ENCODE data around the gene SLC22A31. TPM values are rescaled to one million over a fixed set of nuclear protein-coding genes. Genes with fewer than 3 reads are reported as not detected.

SLC22A31 gene
- total RNA-seq, 1 donor from 2014 or later = not detected

- TF ChIP-seq CTCF (IDR thresholded peaks at IDR 0.05) = no peak
- no peak for DNase-seq (ENCODE audit: low spot score in 2 of 2)
- Histone ChIP-seq H3K27me3 (no peaks in the 10 kb centered on the region), H3K36me3 (no peaks in the 10 kb centered on the region), H3K9me3 (no peaks in the 10 kb centered on the region), H3K4me3 (no peak overlapping the region), H3K27ac (no peak overlapping the region), H3K4me1 (no peaks in the 10 kb centered on the region)
- intact Hi-C loops (cut with DNase I) = no loop called here
These were observed 15.2 kb downstream of the SLC22A31 start for GRCh38 chr16:89184933-89185794.

GRCh38 chr16:89184677-89184932 is 15.7 kb downstream of the SLC22A31 start:
- no peak for TF ChIP-seq CTCF (IDR thresholded peaks at IDR 0.05)
- H3K4me1 ChIP-seq = no peaks in the 10 kb centered on the region

GRCh38 chr16:89183975-89184676 is 16.2 kb downstream of the SLC22A31 start:
- Histone ChIP-seq H3K36me3 (no peaks in the 10 kb centered on the region), H3K4me1 (no peaks in the 10 kb centered on the region), H3K4me3 (no peak overlapping the region), H3K27me3 (no peaks in the 10 kb centered on the region), H3K9me3 (no peaks in the 10 kb centered on the region), H3K27ac (no peak overlapping the region)
- intact Hi-C loops (cut with DNase I) = no loop called here
- DNase-seq (ENCODE audit: low spot score in 2 of 2) = no peak
- TF ChIP-seq CTCF (IDR thresholded peaks at IDR 0.05) = no peak

More at GRCh38 chr16:89184677-89184932, 15.7 kb downstream of the SLC22A31 start:
- DNase-seq (ENCODE audit: low spot score in 2 of 2) = no peak
- no peaks in the 10 kb centered on the region for H3K9me3 ChIP-seq
- no peak overlapping the region for H3K27ac ChIP-seq
- H3K4me3 ChIP-seq = no peak overlapping the region
- intact Hi-C loops (cut with DNase I) = no loop called here
- H3K36me3 ChIP-seq = no peaks in the 10 kb centered on the region
- H3K27me3 ChIP-seq = no peaks in the 10 kb centered on the region

GRCh38 chr16:89183463-89183862 is 16.9 kb downstream of the SLC22A31 start:
- no peak overlapping the region for H3K4me3 ChIP-seq
- intact Hi-C loops (cut with DNase I) = no loop called here
- DNase-seq (ENCODE audit: low spot score in 2 of 2) = no peak
- H3K36me3 ChIP-seq = no peaks in the 10 kb centered on the region
- no peaks in the 10 kb centered on the region for H3K27me3 ChIP-seq
- TF ChIP-seq CTCF (IDR thresholded peaks at IDR 0.05) = no peak
- H3K27ac ChIP-seq = no peak overlapping the region
- H3K4me1 ChIP-seq = no peaks in the 10 kb centered on the region
- no peaks in the 10 kb centered on the region for H3K9me3 ChIP-seq

DNA sequence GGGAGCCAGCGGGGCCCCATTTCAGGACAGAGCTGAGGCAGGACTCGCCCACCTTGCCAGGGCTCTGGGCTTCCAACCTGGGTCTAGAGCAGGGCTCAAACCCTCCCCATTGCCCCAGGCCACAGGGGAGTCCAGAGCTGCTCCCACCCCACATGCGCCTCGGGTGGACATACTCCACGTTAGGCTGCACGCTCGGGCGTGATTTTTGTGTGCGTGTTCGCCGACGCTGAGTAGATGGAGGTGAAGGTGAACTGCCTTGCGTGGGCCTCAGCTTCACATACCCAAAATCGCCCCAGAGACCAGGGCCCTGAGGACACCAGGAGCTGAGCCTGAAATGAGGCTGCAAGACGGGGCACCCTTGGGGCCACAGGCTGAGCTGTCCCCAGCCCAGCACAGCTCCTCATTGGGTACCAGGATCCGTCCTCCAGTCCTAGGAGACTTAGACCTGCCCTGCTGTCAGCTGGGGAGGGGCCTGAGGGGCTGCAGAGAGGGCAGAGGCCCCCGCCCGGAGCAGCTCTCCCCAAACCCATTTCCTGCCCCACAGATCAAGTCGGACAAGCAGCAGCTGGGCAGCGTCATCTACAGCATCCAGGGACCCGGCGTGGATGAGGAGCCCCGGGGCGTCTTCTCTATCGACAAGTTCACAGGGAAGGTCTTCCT is 20.6 kb downstream of the SLC22A31 start:
- no peaks in the 10 kb centered on the region for H3K27me3 ChIP-seq
- intact Hi-C loops (cut with DNase I) = no loop called here

More for the DNA sequence above, 20.6 kb downstream of the SLC22A31 start:
- TF ChIP-seq CTCF (IDR thresholded peaks at IDR 0.05) = no peak
- Histone ChIP-seq H3K27ac (no peak overlapping the region), H3K36me3 (no peaks in the 10 kb centered on the region), H3K9me3 (no peaks in the 10 kb centered on the region), H3K4me1 (no peaks in the 10 kb centered on the region), H3K4me3 (no peak overlapping the region)
- no peak for DNase-seq (ENCODE audit: low spot score in 2 of 2)
